ENCODE data around the gene EXOSC9. TPM values are rescaled to one million over a fixed set of nuclear protein-coding genes. Genes with fewer than 3 reads are reported as not detected.

EXOSC9 gene
- total RNA-seq, 3 donors from 2014 or later: 23.4 to 27.2 (median 25.2) TPM

GRCh38 chr4:121788896-121789295 is 12.2 kb upstream of the EXOSC9 start:
- Histone ChIP-seq H3K27ac (no peak overlapping the region), H3K9me3 (peaks cover 0 to 5% of the 10 kb centered on the region in 2 donors), H3K27me3 (no peaks in the 10 kb centered on the region), H3K36me3 (no peaks in the 10 kb centered on the region), H3K4me1 (no peaks in the 10 kb centered on the region), H3K4me3 (no peak overlapping the region)
- TF ChIP-seq POLR2AphosphoS5 (IDR thresholded peaks at IDR 0.05) (no peak), POLR2A (IDR thresholded peaks at IDR 0.05) (no peak), CTCF (IDR thresholded peaks at IDR 0.05) (no peak)
- no peak for DNase-seq (ENCODE audit: low spot score in 2 of 2)
- intact Hi-C loops (cut with DNase I; ENCODE audit: low total_unique reads): loop anchor here (5.0 kb wide), 1 partner anchor 1033 kb away; no protein-coding TSS in a partner anchor

GRCh38 chr4:121789455-121789854 is 11.7 kb upstream of the EXOSC9 start:
- Histone ChIP-seq H3K27me3 (no peaks in the 10 kb centered on the region), H3K4me1 (no peaks in the 10 kb centered on the region), H3K27ac (no peak overlapping the region), H3K4me3 (no peak overlapping the region), H3K9me3 (peaks cover 0 to under 1% of the 10 kb centered on the region in 2 donors), H3K36me3 (no peaks in the 10 kb centered on the region)
- intact Hi-C loops (cut with DNase I; ENCODE audit: low total_unique reads): loop anchor here (5.0 kb wide), 1 partner anchor 1033 kb away; no protein-coding TSS in a partner anchor
- DNase-seq (ENCODE audit: low spot score in 2 of 2): no peak
- no peak for TF ChIP-seq POLR2AphosphoS5 (IDR thresholded peaks at IDR 0.05)
- TF ChIP-seq POLR2A (IDR thresholded peaks at IDR 0.05): no peak
- no peak for TF ChIP-seq CTCF (IDR thresholded peaks at IDR 0.05)

- Histone ChIP-seq H3K27ac (no peak overlapping the region), H3K36me3 (no peaks in the 10 kb centered on the region), H3K4me3 (no peak overlapping the region), H3K4me1 (no peaks in the 10 kb centered on the region), H3K27me3 (no peaks in the 10 kb centered on the region), H3K9me3 (no peaks in the 10 kb centered on the region)
- TF ChIP-seq CTCF (IDR thresholded peaks at IDR 0.05): no peak
- no peak for TF ChIP-seq POLR2AphosphoS5 (IDR thresholded peaks at IDR 0.05)
- no peak for TF ChIP-seq POLR2A (IDR thresholded peaks at IDR 0.05)
- intact Hi-C loops (cut with DNase I; ENCODE audit: low total_unique reads): loop anchor here (5.0 kb wide), 1 partner anchor 1032 kb away; no protein-coding TSS in a partner anchor
- no peak for DNase-seq (ENCODE audit: low spot score in 2 of 2)
These were observed 10.9 kb upstream of the EXOSC9 start for GRCh38 chr4:121789960-121790829.

GRCh38 chr4:121790976-121791375 is 10.1 kb upstream of the EXOSC9 start:
- no peak for DNase-seq (ENCODE audit: low spot score in 2 of 2)
- H3K4me1 ChIP-seq: no peaks in the 10 kb centered on the region
- intact Hi-C loops (cut with DNase I; ENCODE audit: low total_unique reads): no loop called here
- H3K27me3 ChIP-seq: no peaks in the 10 kb centered on the region
- no peak overlapping the region for H3K27ac ChIP-seq
- no peaks in the 10 kb centered on the region for H3K9me3 ChIP-seq
- H3K4me3 ChIP-seq: no peak overlapping the region
- no peaks in the 10 kb centered on the region for H3K36me3 ChIP-seq
- no peak for TF ChIP-seq POLR2AphosphoS5 (IDR thresholded peaks at IDR 0.05)
- TF ChIP-seq POLR2A (IDR thresholded peaks at IDR 0.05): no peak
- no peak for TF ChIP-seq CTCF (IDR thresholded peaks at IDR 0.05)

- Histone ChIP-seq H3K4me3 (no peak overlapping the region), H3K27ac (no peak overlapping the region), H3K9me3 (no peaks in the 10 kb centered on the region), H3K27me3 (no peaks in the 10 kb centered on the region), H3K36me3 (no peaks in the 10 kb centered on the region), H3K4me1 (no peaks in the 10 kb centered on the region)
- no peak for TF ChIP-seq POLR2AphosphoS5 (IDR thresholded peaks at IDR 0.05)
- TF ChIP-seq POLR2A (IDR thresholded peaks at IDR 0.05): no peak
- no peak for TF ChIP-seq CTCF (IDR thresholded peaks at IDR 0.05)
- intact Hi-C loops (cut with DNase I; ENCODE audit: low total_unique reads): no loop called here
- DNase-seq (ENCODE audit: low spot score in 2 of 2): no peak
These were observed 9.6 kb upstream of the EXOSC9 start for GRCh38 chr4:121791481-121791880.

All from breast epithelium (tissue), 4 donors.